Urinary bladder (tissue), 4 donors: ENCODE data around the gene PCDHB10. TPM values are rescaled to one million over a fixed set of nuclear protein-coding genes. Genes with fewer than 3 reads are reported as not detected.
"Not testable (repeated sequence)": the region's sequence is repeated elsewhere in the genome, so short reads cannot be mapped to it uniquely, and the experiment has no call there.

Source experiments
- DNase-seq: peaks from one replicate; pipeline ENCODE4 v3.0.0-alpha.2; 2015; ENCODE audit errors: extremely low spot score
- H3K27ac ChIP-seq: one replicate; pipeline ENCODE4 v1.5.1; 2013; ENCODE audit warnings: low read depth, mild to moderate bottlenecking, moderate library complexity
- H3K36me3 ChIP-seq: one replicate; pipeline ENCODE4 v1.6.1; 2013; ENCODE audit warnings: mild to moderate bottlenecking, moderate library complexity; ENCODE audit not compliant: insufficient read depth
- H3K4me1 ChIP-seq: one replicate; pipeline ENCODE4 v1.6.1; 2013; ENCODE audit warnings: mild to moderate bottlenecking, moderate library complexity; ENCODE audit not compliant: insufficient read depth
- H3K4me3 ChIP-seq: one replicate; pipeline ENCODE4 v1.5.1; 2013; ENCODE audit warnings: low read depth, low read length
- WGBS: extraction: QIAGEN DNeasy Blood & Tissue Kit; methylation state at CpG from one replicate; pipeline ENCODE4 v1.1.7; 2013; 5-methylcytosine and 5-hydroxymethylcytosine counted together
- polyA plus RNA-seq: library from polyadenylated mRNA; stranded (reverse); fragments of 200-250 nt; gene quantifications from one replicate; pipeline ENCODE4 v1.2.3, GENCODE V29; 2013
- total RNA-seq: library from RNA; depleted of rRNA; stranded (reverse); fragments of >200 nt; gene quantifications from one replicate; pipeline ENCODE4 v1.2.3, GENCODE V29; 2014
- donor health status: healthy with polysubstance abuse.
- donor health status: healthy.

PCDHB10 gene
- total and polyA plus RNA-seq, 2 donors: 5.0 to 5.1 TPM

GRCh38 chr5:141177577-141178191, 14.5 kb upstream of the PCDHB10 start, which contains the start of gene PCDHB8:
Gene PCDHB8 (plus strand): TSS chr5:141177790. CDS start chr5:141178035, 245 bp downstream.
- 24% methylated on average over 14 of the region's 18 CpGs for WGBS

GRCh38 chr5:141179371-141179770, 12.8 kb upstream of the PCDHB10 start:
- WGBS: 44% methylated on average over 32 of the region's 39 CpGs
- not testable (repeated sequence) for H3K4me3 ChIP-seq, DNase-seq, H3K36me3 ChIP-seq, H3K27ac ChIP-seq, H3K4me1 ChIP-seq

More at GRCh38 chr5:141177577-141178191, 14.5 kb upstream of the PCDHB10 start, which contains the start of gene PCDHB8:
- H3K36me3 ChIP-seq, H3K4me3 ChIP-seq, DNase-seq, H3K27ac ChIP-seq, H3K4me1 ChIP-seq: not testable (repeated sequence)

- DNase-seq, H3K4me1 ChIP-seq, H3K36me3 ChIP-seq, H3K4me3 ChIP-seq, H3K27ac ChIP-seq: not testable (repeated sequence)
- 28% methylated on average over 24 of the region's 32 CpGs for WGBS
These were observed 12.3 kb upstream of the PCDHB10 start for GRCh38 chr5:141179876-141180275.

DNA sequence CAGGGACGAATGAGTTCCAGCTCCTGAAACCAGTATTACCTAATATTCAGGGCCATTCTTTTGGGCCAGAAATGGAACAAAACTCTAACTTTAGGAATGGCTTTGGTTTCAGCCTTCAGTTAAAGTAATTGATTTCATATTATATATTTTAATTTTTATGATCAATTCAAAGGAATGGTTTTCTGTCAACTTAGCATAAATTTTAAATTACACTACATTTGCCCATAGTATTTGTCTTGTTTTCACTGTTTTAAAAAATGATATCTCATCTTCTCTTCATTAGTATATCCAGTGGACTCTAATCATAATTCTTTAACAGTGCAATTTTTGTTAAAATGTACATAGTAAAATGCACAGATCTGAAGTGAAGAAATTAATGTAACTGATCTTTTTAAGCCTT, 11.8 kb upstream of the PCDHB10 start:
- H3K4me3 ChIP-seq: no peak overlapping the region
- no peak for DNase-seq
- H3K4me1 ChIP-seq: no peaks in the 10 kb centered on the region
- H3K27ac ChIP-seq: no peak overlapping the region
- H3K36me3 ChIP-seq: no peaks in the 10 kb centered on the region
- 52% methylated on average over 1 of the region's 1 CpG for WGBS

GRCh38 chr5:141182248-141182647, 9.9 kb upstream of the PCDHB10 start, which contains the start of gene PCDHB16:
Gene PCDHB16 (plus strand): TSS chr5:141182387. CDS start chr5:141182560, 173 bp downstream.
- Histone ChIP-seq H3K36me3 (no peaks in the 10 kb centered on the region), H3K4me1 (no peaks in the 10 kb centered on the region), H3K27ac (no peak within 1 kb of the TSS), H3K4me3 (peak within 1 kb of the TSS; percentile 10)
- WGBS: 10% methylated on average over 13 of the region's 13 CpGs
- no peak for DNase-seq

DNA sequence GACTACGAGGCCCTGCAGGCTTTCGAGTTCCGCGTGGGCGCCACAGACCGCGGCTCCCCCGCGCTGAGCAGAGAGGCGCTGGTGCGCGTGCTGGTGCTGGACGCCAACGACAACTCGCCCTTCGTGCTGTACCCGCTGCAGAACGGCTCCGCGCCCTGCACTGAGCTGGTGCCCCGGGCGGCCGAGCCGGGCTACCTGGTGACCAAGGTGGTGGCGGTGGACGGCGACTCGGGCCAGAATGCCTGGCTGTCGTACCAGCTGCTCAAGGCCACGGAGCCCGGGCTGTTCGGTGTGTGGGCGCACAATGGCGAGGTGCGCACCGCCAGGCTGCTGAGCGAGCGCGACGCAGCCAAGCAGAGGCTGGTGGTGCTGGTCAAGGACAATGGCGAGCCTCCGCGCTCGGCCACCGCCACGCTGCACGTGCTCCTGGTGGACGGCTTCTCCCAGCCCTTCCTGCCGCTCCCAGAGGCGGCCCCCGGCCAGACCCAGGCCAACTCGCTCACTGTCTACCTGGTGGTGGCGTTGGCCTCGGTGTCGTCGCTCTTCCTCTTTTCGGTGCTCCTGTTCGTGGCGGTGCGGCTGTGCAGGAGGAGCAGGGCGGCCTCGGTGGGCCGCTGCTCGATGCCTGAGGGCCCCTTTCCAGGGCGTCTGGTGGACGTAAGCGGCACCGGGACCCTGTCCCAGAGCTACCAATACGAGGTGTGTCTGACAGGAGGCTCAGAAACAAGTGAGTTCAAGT, 7.9 kb upstream of the PCDHB10 start:
- H3K4me1 ChIP-seq, H3K27ac ChIP-seq, DNase-seq, H3K4me3 ChIP-seq, H3K36me3 ChIP-seq: not testable (repeated sequence)
- 30% methylated on average over 45 of the region's 69 CpGs for WGBS

DNA sequence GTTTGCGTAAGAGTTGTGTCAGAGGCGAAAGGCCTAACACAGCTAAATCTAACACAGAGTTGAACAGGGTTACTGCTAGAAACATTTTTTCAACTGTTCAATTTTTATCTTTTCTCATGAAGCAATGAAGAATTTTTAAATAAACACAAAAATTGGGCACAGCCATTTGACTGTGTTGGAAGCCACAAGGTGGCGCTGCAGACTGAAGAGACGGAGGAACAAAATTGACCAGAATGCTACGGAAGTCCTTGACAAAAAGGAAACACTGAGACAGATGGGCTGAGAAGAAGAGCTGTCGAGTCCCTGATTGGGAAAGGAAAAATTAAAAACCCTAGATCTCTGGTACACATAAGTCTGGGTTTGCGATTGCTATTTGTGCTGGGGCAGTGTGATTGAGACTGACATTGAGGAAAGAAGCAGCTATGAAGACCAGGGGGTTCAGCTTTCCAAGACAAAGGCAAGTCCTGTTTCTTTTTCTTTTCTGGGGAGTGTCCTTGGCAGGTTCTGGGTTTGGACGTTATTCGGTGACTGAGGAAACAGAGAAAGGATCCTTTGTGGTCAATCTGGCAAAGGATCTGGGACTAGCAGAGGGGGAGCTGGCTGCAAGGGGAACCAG, 5.1 kb upstream of the PCDHB10 start, which contains the start of gene PCDHB9:
TSS of gene PCDHB9 (plus strand) at position 265 of the 616 bp plus-strand sequence. CDS start at position 423, 158 bp downstream.
- Histone ChIP-seq H3K4me1 (no peaks in the 10 kb centered on the region), H3K4me3 (no peak within 1 kb of the TSS), H3K36me3 (no peaks in the 10 kb centered on the region), H3K27ac (no peak within 1 kb of the TSS)
- no peak for DNase-seq
- 17% methylated on average over 9 of the region's 9 CpGs for WGBS

GRCh38 chr5:141188682-141189081, 3.5 kb upstream of the PCDHB10 start:
- H3K36me3 ChIP-seq, H3K4me1 ChIP-seq, H3K4me3 ChIP-seq, DNase-seq, H3K27ac ChIP-seq: not testable (repeated sequence)
- 30% methylated on average over 35 of the region's 37 CpGs for WGBS

- not testable (repeated sequence) for H3K27ac ChIP-seq, DNase-seq, H3K4me1 ChIP-seq, H3K36me3 ChIP-seq, H3K4me3 ChIP-seq
- WGBS: 24% methylated on average over 27 of the region's 35 CpGs
These were observed 3.0 kb upstream of the PCDHB10 start for GRCh38 chr5:141189131-141189530.

- H3K4me1 ChIP-seq, H3K36me3 ChIP-seq, DNase-seq, H3K27ac ChIP-seq, H3K4me3 ChIP-seq: not testable (repeated sequence)
- WGBS: 24% methylated on average over 20 of the region's 37 CpGs
These were observed 2.2 kb downstream of the PCDHB10 start for GRCh38 chr5:141194332-141194731.

GRCh38 chr5:141196363-141196762, 4.2 kb downstream of the PCDHB10 start:
- no peaks in the 10 kb centered on the region for H3K4me1 ChIP-seq

DNA sequence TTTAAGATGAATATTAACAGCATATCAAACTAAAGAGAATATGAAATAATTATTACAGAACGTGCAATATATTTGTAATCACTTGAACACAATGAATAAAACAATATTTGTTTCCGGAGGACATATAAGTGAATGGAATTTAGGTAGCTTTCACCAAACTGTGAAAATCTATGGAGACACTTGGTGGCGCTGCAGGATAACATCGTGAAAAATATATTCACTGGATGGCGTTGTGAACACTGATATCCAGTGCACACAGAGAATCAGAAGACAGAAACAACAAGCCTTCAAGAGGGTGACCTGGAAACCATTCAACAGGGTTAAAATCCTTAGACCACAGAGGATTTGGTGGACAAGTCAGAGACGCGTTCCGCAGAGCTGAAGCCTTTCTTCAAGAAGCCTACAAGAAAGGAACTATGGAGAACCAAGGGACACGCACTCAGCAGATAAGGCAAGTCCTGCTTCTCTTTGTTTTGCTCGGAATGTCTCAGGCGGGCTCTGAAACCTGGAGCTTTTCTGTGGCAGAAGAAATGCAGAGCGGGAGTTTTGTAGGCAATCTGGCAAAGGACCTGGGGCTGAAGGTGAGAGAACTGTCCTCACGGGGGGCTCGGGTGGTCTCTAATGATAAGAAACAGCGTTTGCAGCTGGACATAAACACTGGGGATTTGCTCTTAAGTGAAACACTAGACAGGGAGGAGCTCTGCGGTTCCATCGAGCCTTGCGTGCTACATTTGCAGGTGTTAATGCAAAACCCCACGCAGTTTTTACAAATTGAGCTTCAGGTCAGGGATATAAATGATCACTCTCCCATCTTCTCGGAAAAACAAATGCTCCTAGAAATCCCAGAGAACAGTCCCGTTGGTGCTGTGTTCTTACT, 7.4 kb downstream of the PCDHB10 start, which contains the start of gene PCDHB11:
TSS of gene PCDHB11 (plus strand) at position 269 of the 877 bp plus-strand sequence. CDS start at position 417, 148 bp downstream.
- Histone ChIP-seq H3K27ac (no peak within 1 kb of the TSS), H3K36me3 (no peaks in the 10 kb centered on the region), H3K4me1 (no peaks in the 10 kb centered on the region), H3K4me3 (no peak within 1 kb of the TSS)
- DNase-seq: no peak
- WGBS: 31% methylated on average over 21 of the region's 21 CpGs

More at GRCh38 chr5:141196363-141196762, 4.2 kb downstream of the PCDHB10 start:
- H3K4me3 ChIP-seq: no peak overlapping the region
- no peak for DNase-seq
- no peak overlapping the region for H3K27ac ChIP-seq
- 25% methylated on average over 3 of the region's 3 CpGs for WGBS
- H3K36me3 ChIP-seq: no peaks in the 10 kb centered on the region

- H3K27ac ChIP-seq, H3K36me3 ChIP-seq, H3K4me1 ChIP-seq, DNase-seq, H3K4me3 ChIP-seq: not testable (repeated sequence)
- 33% methylated on average over 25 of the region's 38 CpGs for WGBS
These were observed 9.0 kb downstream of the PCDHB10 start for GRCh38 chr5:141201126-141201525.
